ENCODE results near the gene AKT3. TPM values are rescaled to one million over a fixed set of nuclear protein-coding genes. Genes with fewer than 3 reads are reported as not detected.
"Not testable (repeated sequence)": the region's sequence is repeated elsewhere in the genome, so short reads cannot be mapped to it uniquely, and the experiment has no call there.

Gene AKT3
- total RNA-seq, 4 donors from 2014 or later: 3.8 to 31.7 (median 8.6) TPM

DNA sequence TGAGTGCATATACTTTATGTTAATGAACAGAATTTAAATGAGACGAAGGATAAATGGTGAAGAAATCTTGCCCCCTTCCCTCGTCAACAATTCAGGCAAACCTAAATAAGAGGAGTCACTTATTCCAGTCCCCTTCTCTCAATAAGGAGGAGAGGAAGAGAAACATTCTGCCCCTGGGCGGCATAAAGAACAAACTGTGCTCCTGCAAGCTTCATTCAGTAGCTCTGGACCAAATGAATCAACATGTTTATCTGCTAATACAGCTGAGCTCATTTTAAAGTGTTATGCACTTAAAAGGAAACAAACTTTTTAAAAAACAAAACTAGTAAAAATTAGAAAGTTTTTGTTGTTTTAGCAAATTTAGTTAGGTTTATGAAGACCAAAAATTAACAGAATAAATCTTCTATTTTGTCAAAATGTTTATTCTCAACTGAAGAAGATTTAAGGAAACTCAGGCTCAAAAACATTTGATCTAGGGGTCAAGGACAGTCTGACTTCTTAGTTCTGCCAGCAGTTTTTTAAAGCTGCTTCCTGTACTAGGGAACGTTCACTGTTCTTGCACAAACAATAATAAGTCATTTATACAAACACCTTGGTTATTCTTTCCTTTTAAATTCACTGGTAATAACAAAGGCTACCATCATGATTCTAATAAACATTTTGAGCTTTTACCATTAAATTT is 58.3 kb downstream of the AKT3 start:
- TF ChIP-seq EP300 (IDR thresholded peaks at IDR 0.05) (no peak), POLR2AphosphoS5 (IDR thresholded peaks at IDR 0.05) (no peak), POLR2A (IDR thresholded peaks at IDR 0.05) (no peak)
- TF ChIP-seq, protein P1, sequence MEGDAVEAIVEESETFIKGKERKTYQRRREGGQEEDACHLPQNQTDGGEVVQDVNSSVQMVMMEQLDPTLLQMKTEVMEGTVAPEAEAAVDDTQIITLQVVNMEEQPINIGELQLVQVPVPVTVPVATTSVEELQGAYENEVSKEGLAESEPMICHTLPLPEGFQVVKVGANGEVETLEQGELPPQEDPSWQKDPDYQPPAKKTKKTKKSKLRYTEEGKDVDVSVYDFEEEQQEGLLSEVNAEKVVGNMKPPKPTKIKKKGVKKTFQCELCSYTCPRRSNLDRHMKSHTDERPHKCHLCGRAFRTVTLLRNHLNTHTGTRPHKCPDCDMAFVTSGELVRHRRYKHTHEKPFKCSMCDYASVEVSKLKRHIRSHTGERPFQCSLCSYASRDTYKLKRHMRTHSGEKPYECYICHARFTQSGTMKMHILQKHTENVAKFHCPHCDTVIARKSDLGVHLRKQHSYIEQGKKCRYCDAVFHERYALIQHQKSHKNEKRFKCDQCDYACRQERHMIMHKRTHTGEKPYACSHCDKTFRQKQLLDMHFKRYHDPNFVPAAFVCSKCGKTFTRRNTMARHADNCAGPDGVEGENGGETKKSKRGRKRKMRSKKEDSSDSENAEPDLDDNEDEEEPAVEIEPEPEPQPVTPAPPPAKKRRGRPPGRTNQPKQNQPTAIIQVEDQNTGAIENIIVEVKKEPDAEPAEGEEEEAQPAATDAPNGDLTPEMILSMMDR (IDR thresholded peaks at IDR 0.05): no peak
- H3K4me3 ChIP-seq: no peak overlapping the region
- WGBS: 47% methylated on average over 4 of the region's 4 CpGs
- no peak for DNase-seq (ENCODE audit: low spot score in 2 of 2)
- H3K27ac ChIP-seq: peak overlapping the region; percentile 66
- no peaks in the 10 kb centered on the region for H3K9me3 ChIP-seq
- H3K27me3 ChIP-seq: no peaks in the 10 kb centered on the region
- H3K4me1 ChIP-seq: peaks cover 25% of the 10 kb centered on the region
- no peaks in the 10 kb centered on the region for H3K36me3 ChIP-seq

DNA sequence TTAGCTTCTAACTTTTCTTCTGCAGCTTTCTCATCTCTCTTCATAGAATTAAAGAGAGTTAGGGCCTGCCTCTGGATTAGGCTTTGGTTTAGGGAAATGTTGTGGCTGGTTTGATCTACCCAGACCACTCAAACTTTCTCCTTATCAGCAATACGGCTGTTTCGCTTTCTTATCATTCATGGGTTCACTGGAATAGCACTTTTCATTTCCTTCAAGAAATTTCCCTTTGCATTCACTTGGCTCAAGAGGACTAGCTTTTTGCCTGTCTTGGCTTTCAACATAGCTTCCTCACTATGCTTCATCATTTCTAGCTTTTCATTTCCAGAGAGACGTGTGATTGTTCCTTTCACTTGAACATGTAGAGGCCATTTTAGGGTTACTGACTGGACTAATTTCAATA is 59.6 kb downstream of the AKT3 start:
- Histone ChIP-seq H3K4me1 (peaks cover 29% of the 10 kb centered on the region), H3K27ac (peak overlapping the region; percentile 1), H3K27me3 (no peaks in the 10 kb centered on the region), H3K36me3 (no peaks in the 10 kb centered on the region), H3K4me3 (no peak overlapping the region), H3K9me3 (no peaks in the 10 kb centered on the region)
- WGBS: 84% methylated on average over 3 of the region's 3 CpGs
- TF ChIP-seq POLR2AphosphoS5 (IDR thresholded peaks at IDR 0.05) (no peak), POLR2A (IDR thresholded peaks at IDR 0.05) (no peak), EP300 (IDR thresholded peaks at IDR 0.05) (no peak)
- TF ChIP-seq, protein P1 (IDR thresholded peaks at IDR 0.05): no peak
- DNase-seq (ENCODE audit: low spot score in 2 of 2): no peak

DNA sequence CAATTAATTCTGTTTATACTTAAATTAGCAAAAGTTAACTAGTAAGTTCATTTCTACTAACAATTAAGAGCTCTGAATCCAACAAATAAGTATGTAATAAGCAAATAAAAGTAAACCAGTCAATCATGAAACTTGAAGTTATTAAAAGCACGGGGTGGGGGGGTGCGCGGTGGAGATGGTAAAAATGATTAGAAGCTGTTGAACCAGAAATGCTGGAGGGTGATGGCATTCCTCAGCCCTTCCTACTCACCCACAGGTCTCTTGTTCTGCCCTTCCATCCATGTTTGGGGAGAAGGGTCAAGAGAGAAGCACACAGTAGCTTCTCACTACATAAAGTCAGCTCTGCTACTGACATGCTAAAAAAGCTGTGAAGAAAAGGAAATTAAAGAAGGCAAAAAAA is 63.5 kb downstream of the AKT3 start:
- Histone ChIP-seq H3K9me3 (no peaks in the 10 kb centered on the region), H3K27me3 (no peaks in the 10 kb centered on the region), H3K4me1 (peaks cover 19% of the 10 kb centered on the region), H3K36me3 (no peaks in the 10 kb centered on the region), H3K27ac (no peak overlapping the region), H3K4me3 (no peak overlapping the region)
- TF ChIP-seq, protein P1 (IDR thresholded peaks at IDR 0.05): no peak
- TF ChIP-seq POLR2A (IDR thresholded peaks at IDR 0.05) (no peak), POLR2AphosphoS5 (IDR thresholded peaks at IDR 0.05) (no peak), EP300 (IDR thresholded peaks at IDR 0.05) (no peak)
- WGBS: 55% methylated on average over 3 of the region's 3 CpGs
- no peak for DNase-seq (ENCODE audit: low spot score in 2 of 2)

DNA sequence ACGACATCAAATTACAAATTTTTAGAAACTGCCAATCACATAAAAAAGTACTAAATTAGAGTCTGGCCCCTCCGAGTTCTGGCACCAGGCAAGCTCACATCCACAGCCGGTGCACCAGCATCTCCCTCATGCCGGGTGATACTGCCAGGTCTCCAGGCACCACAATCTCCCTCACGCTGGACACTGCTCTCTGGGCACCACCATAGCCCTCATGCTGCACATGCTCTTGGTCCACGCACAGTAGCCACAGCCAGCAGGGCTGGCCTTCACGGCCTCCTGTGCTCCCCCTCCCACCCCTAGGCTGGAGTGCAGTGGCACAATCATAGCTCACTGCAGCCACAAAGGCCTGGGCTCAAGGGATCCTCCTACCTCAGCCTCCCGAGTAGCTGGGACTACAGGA is 65.5 kb downstream of the AKT3 start:
- no peak for DNase-seq (ENCODE audit: low spot score in 2 of 2)
- Histone ChIP-seq H3K27ac (no peak overlapping the region), H3K36me3 (no peaks in the 10 kb centered on the region), H3K4me1 (peaks cover 10% of the 10 kb centered on the region), H3K4me3 (no peak overlapping the region), H3K9me3 (no peaks in the 10 kb centered on the region), H3K27me3 (no peaks in the 10 kb centered on the region)
- 93% methylated on average over 8 of the region's 8 CpGs for WGBS
- TF ChIP-seq POLR2A (IDR thresholded peaks at IDR 0.05) (no peak), EP300 (IDR thresholded peaks at IDR 0.05) (no peak), POLR2AphosphoS5 (IDR thresholded peaks at IDR 0.05) (no peak)
- TF ChIP-seq, protein P1 (IDR thresholded peaks at IDR 0.05): no peak

DNA sequence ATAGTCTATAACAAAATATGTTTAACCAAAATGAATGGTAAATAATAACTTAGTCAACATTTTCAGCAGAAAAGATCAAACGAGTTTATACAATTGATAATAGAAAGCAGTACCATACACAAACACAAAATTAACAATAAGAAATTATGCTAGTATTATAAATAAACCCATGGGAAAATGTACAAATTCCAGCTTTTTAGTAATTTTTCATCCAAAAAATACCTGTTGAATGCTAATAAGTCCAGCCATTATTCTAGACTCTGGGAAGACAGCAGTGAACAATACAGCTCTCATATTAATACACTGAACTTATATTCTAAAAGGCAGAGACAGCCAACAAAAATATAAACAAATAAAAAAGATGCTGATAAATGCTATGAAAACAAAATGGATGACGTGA is 66.3 kb downstream of the AKT3 start:
- Histone ChIP-seq H3K36me3 (no peaks in the 10 kb centered on the region), H3K4me1 (peaks cover 5% of the 10 kb centered on the region), H3K9me3 (no peaks in the 10 kb centered on the region), H3K27ac (no peak overlapping the region), H3K4me3 (no peak overlapping the region), H3K27me3 (no peaks in the 10 kb centered on the region)
- no peak for TF ChIP-seq EP300 (IDR thresholded peaks at IDR 0.05)
- TF ChIP-seq, protein P1 (IDR thresholded peaks at IDR 0.05): no peak
- TF ChIP-seq POLR2A (IDR thresholded peaks at IDR 0.05): no peak
- no peak for TF ChIP-seq POLR2AphosphoS5 (IDR thresholded peaks at IDR 0.05)
- no peak for DNase-seq (ENCODE audit: low spot score in 2 of 2)
- WGBS: 85% methylated on average over 2 of the region's 2 CpGs

DNA sequence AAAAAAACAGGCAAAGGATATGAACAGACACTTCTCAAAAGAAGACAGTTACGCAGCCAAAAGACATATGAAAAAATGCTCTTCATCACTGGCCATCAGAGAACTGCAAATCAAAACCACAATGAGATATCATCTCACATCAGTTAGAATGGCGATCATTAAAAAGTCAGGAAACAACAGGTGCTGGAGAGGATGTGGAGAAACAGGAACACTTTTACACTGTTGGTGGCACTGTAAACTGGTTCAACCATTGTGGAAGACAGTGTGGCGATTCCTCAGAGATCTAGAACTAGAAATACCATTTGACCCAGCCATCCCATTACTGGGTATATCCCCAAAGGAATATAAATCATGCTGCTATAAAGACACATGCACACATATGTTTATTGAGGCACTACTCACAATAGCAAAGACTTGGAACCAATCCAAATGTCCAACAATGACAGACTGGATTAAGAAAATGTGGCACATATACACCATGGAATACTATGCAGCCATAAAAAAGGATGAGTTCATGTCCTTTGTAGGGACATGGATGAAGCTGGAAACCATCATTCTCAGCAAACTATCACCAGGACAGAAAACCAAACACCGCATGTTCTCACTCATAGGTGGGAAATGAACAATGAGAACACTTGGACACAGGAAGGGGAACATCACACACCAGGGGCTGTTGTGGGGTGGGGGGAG is 77.5 kb downstream of the AKT3 start:
- DNase-seq (ENCODE audit: low spot score in 2 of 2); H3K4me1 ChIP-seq; H3K27ac ChIP-seq; H3K9me3 ChIP-seq; H3K36me3 ChIP-seq; H3K4me3 ChIP-seq; H3K27me3 ChIP-seq: not testable (repeated sequence)
- WGBS: 94% methylated on average over 4 of the region's 4 CpGs

All from suprapubic skin (tissue), 4 donors.